PC-3 (cell line): ENCODE data around the gene PAPPA.

Experiments
- EZH2 ChIP-seq: fragments of 300-600 bp; sonication (generic); IDR thresholded peaks from one replicate; pipeline ENCODE4 v1.6.1; 2017; ENCODE audit warnings: antibody characterized with exemption, mild to moderate bottlenecking, low read length; ENCODE audit not compliant: unreplicated experiment
- EZH2phosphoT487 ChIP-seq: fragments of 300-600 bp; sonication (generic); IDR thresholded peaks from 2 replicates; pipeline ENCODE4 v1.6.1; 2018; ENCODE audit warnings: mild to moderate bottlenecking, antibody characterized with exemption, low read length, borderline replicate concordance
- TF ChIP-seq, protein P1 (sequence below): fragments of 300-600 bp; sonication (generic); conservative IDR thresholded peaks from 2 replicates; pipeline ENCODE4 v1.5.1; 2017; ENCODE audit warnings: antibody characterized with exemption, low read depth, mild to moderate bottlenecking, low read length

DNA sequence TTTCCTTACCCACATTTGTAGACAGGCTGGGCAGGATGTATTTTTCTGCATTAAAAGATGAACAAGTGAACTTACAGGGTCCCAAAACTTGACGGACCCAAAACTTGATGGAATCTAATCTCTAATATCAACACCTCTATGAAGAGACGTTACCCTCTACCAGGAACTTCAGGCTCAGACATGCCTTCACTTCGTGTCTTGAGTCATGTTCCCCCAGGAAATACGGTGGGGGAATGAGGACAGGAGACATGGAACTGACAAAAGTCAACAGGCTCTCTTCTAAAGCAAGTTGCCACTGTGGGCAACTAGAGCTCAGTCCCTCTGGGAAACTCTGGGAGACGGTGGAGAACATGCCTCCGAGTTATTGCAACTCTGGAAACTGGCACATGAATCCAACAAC is 196.1 kb downstream of the PAPPA start:
- TF ChIP-seq, protein P1, sequence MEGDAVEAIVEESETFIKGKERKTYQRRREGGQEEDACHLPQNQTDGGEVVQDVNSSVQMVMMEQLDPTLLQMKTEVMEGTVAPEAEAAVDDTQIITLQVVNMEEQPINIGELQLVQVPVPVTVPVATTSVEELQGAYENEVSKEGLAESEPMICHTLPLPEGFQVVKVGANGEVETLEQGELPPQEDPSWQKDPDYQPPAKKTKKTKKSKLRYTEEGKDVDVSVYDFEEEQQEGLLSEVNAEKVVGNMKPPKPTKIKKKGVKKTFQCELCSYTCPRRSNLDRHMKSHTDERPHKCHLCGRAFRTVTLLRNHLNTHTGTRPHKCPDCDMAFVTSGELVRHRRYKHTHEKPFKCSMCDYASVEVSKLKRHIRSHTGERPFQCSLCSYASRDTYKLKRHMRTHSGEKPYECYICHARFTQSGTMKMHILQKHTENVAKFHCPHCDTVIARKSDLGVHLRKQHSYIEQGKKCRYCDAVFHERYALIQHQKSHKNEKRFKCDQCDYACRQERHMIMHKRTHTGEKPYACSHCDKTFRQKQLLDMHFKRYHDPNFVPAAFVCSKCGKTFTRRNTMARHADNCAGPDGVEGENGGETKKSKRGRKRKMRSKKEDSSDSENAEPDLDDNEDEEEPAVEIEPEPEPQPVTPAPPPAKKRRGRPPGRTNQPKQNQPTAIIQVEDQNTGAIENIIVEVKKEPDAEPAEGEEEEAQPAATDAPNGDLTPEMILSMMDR = no peak
- no peak for TF ChIP-seq EZH2
- no peak for TF ChIP-seq EZH2phosphoT487
